Mucosa of stomach (tissue), 1 donor: Measurements from ENCODE around the gene KIAA1549.

ENCODE experiments used
- H3K27me3 ChIP-seq: one replicate; pipeline ENCODE4 v1.7.0; 2013; ENCODE audit warnings: mild to moderate bottlenecking, low read length; ENCODE audit not compliant: control insufficient read depth, insufficient read depth
- H3K36me3 ChIP-seq: one replicate; pipeline ENCODE4 v1.7.0; 2013; ENCODE audit warnings: low read length; ENCODE audit not compliant: control insufficient read depth, insufficient read depth
- H3K4me1 ChIP-seq: one replicate; pipeline ENCODE4 v1.7.0; 2013; ENCODE audit warnings: mild to moderate bottlenecking, low read length; ENCODE audit not compliant: control insufficient read depth, insufficient read depth
- H3K4me3 ChIP-seq: one replicate; pipeline ENCODE4 v1.7.0; 2013; ENCODE audit warnings: low read length
- H3K9ac ChIP-seq: one replicate; pipeline ENCODE4 v1.7.0; 2013; ENCODE audit warnings: mild to moderate bottlenecking, low read length, moderate library complexity
- H3K9me3 ChIP-seq: one replicate; pipeline ENCODE4 v1.7.0; 2013; ENCODE audit warnings: mild to moderate bottlenecking, low read length, moderate library complexity; ENCODE audit not compliant: control insufficient read depth
- donor health status: Pancreatic carcinoma.

KIAA1549 gene

GRCh38 chr7:138892812-138893211 is 88.4 kb downstream of the KIAA1549 start:
- Histone ChIP-seq H3K9me3 (no peaks in the 10 kb centered on the region), H3K4me1 (peaks cover 29% of the 10 kb centered on the region), H3K27me3 (no peaks in the 10 kb centered on the region), H3K4me3 (no peak overlapping the region), H3K9ac (no peak overlapping the region), H3K36me3 (no peaks in the 10 kb centered on the region)

DNA sequence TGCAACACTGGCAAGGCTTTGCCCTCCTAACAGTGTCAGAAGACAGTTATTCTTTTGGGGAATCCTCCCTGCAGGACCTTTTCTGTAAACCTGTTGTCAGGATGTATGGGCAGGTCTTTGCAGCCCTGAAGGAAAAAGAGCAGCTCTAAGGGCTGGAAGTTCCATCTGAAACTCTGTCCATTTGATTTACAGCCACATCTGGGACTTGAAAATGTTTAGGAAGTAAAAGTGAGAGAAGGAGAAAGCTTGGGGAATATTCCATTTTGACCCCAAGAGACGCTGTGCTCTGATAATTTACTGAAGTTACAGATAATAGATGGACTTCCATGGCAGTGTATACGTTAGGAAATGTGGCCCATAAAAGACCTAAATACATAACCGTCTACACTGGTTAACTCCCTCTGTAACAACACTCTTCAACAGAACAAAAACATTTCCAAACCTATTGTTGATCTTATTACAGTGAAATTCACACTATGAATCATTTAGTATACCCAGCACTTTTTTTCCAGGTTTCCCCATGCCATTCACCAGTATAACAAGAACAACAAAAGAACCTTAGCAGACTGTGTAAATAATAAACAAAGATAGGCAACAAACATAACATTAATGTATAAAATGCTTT is 89.1 kb downstream of the KIAA1549 start:
- Histone ChIP-seq H3K4me3 (no peak overlapping the region), H3K9me3 (no peaks in the 10 kb centered on the region), H3K4me1 (peaks cover 29% of the 10 kb centered on the region), H3K9ac (no peak overlapping the region), H3K36me3 (no peaks in the 10 kb centered on the region), H3K27me3 (no peaks in the 10 kb centered on the region)

DNA sequence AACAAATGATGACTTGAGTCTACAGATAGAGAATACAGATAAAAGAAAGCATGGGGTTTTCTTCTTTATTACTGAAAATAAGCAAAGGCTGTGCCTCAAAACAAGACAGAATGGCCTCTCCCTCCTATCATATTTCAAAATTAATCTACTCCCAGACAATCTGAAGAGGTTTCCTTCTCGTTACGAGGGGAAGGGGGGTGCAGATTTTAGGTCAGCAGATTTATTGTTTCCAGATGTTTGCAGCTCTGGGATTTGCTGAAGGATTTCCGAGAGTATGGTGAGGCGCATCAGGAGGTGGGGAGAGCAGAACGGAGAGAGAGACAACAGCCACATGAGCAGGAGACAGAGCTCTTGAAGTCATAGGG is 89.8 kb downstream of the KIAA1549 start:
- H3K9ac ChIP-seq: no peak overlapping the region
- H3K4me1 ChIP-seq: peaks cover 29% of the 10 kb centered on the region
- H3K9me3 ChIP-seq: no peaks in the 10 kb centered on the region
- no peaks in the 10 kb centered on the region for H3K27me3 ChIP-seq
- H3K36me3 ChIP-seq: no peaks in the 10 kb centered on the region
- no peak overlapping the region for H3K4me3 ChIP-seq

DNA sequence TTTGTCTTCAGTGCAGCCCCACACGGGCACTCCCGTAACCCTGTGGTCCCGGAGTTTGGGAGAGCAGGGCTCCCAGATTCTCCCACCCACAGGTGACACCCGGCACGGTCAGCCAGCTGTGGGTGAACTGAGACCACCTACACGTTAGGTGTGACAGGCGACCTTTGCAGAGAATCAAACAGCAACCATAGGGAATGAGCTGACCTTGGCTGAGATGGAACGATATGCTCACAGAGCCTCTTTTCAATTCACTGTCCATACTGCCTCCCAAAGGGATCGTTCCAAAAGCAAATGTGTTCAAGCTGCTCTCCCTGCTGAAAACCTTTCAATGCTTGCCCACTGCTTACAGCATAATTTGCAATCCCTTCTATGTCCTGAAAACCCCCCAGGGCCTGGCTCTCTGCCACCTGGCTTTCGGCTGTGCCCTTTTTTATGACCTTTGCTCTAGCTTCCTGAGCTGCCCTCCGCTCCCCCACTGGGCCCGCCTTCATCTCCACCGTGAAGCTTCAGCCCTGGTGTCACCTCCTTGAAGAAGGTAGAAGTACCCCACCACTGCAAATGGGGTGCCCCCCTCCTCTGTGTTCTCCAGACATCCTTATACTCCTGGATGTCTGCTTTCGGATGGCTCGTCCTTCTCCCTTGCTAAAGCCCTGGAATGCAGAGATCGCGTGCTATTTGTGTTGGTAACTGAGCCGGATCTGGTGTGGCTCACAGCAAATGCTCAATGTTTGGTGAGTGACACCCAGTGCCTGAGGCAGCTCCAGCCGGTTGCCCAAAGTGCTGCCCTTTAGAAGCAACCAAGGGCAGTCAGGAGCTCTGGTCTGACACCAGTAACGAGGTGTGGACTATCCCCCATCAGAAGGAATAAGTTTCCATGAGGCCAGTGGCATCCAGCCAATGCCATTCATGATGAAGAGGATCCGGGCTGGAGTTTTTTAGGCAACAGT is 90.4 kb downstream of the KIAA1549 start:
- Histone ChIP-seq H3K4me3 (no peak overlapping the region), H3K27me3 (no peaks in the 10 kb centered on the region), H3K4me1 (peaks cover 24% of the 10 kb centered on the region), H3K9me3 (no peaks in the 10 kb centered on the region), H3K9ac (no peak overlapping the region), H3K36me3 (no peaks in the 10 kb centered on the region)

DNA sequence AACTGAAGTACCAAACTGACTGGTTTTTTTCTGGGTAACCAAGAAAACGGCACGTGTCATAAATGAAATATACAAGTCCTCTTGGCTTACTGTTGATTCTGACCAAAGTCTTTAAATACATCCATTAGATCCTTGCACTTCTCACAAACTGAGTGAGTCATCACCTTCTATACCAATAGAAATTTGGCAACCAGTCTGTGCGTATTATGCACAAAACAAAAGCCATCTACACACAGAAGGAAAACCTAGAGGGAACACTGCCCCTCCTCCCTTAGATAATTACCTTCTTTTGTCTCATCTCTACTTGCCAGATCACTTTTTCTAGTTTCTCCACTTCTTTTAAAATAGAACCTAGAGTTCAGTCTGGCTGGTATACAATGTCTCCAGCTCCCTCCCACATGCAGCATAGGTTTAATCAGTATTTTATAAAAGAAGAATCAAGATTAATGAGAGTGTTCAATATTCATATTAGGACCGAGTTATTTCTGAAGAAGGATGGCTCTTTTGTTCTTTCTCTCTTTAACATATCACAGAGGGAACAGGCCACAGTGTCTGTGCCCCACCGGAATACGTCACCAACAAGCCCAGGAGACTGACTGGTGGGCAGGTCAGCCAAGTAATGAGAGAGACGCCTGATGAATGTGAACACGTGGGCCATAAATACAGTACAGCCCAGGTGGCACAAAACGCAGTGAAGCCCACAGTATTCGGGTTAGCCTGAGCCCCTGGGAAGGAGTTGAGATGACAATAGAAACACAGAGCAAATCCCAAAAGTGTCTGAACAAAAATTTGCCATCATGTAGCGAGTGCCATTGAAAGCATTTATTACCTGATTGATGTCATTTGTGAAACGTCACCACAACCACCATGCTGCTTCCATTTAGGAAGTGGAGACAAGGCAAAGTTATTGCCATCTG is 91.3 kb downstream of the KIAA1549 start:
- no peaks in the 10 kb centered on the region for H3K36me3 ChIP-seq
- no peak overlapping the region for H3K9ac ChIP-seq
- H3K4me3 ChIP-seq: no peak overlapping the region

DNA sequence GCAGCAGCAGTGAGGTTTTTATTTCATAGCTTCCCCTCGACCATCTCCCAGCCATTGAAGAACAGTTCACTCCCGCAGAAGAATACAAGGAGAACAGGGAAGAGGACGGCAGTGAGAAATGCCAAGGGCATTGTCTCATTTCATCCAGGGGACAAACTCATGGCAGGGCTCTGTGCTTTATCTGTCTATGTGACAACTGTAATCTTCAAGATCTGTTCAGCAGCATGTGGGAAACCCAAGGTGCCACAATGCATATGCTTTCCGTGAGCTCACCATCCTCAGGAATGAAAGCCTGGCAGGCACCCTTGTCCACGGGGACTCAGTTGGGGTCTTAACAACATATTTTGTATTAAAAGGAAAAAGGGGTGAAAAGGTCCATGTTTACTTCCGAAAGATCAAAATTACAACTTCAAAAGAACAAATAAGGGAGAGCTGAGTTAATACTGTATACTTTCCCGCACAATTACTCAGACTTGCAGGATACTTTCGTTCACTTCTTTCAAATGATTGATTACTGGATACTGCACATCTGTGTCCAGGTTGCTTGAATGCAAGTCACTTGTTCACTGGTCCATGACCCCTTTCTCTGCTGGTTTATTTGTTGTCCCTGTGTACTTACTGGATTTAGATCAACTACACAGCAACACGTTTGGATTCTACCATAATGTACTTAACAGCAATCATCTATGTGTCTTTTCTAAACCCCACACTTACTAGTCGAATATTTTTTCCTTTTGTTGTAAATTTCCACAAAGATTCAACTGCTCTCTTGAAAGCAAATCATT is 93.1 kb downstream of the KIAA1549 start:
- no peak overlapping the region for H3K9ac ChIP-seq
- H3K9me3 ChIP-seq: no peaks in the 10 kb centered on the region
- H3K27me3 ChIP-seq: no peaks in the 10 kb centered on the region
- H3K4me1 ChIP-seq: peaks cover 19% of the 10 kb centered on the region
- H3K36me3 ChIP-seq: no peaks in the 10 kb centered on the region
- no peak overlapping the region for H3K4me3 ChIP-seq

More for the DNA sequence above, 91.3 kb downstream of the KIAA1549 start:
- H3K27me3 ChIP-seq: no peaks in the 10 kb centered on the region
- H3K4me1 ChIP-seq: peaks cover 24% of the 10 kb centered on the region
- no peaks in the 10 kb centered on the region for H3K9me3 ChIP-seq

DNA sequence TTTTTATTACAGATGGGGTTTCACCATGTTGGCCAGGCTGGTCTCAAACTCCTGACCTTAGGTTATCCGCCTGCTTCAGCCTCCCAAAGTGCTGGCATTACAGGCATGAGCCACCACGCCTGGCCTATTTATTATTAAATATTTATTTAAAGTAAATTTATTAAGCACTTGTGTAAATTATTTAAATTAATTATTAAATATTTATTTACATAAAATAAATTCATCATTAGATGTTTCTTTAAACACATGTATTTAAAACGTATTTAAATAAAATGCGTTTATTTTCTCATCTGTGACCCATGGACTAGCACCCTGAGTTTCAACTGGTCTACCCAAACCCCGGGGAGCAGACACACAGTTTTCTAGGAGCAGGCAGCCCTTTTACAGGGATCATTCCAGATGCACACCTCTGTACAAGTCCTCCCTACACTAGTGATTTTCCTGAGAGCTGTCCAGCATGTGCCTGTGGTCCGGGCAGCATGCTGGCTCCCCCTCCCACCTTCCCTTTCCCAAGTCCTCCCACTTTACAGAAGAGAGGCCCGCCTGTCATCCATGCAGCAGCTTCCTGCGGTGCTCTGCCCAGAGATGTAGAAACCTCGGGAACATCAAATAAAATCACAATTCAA is 94.0 kb downstream of the KIAA1549 start:
- Histone ChIP-seq H3K36me3 (no peaks in the 10 kb centered on the region), H3K27me3 (no peaks in the 10 kb centered on the region), H3K9ac (no peak overlapping the region), H3K9me3 (no peaks in the 10 kb centered on the region), H3K4me3 (no peak overlapping the region), H3K4me1 (peaks cover 18% of the 10 kb centered on the region)

DNA sequence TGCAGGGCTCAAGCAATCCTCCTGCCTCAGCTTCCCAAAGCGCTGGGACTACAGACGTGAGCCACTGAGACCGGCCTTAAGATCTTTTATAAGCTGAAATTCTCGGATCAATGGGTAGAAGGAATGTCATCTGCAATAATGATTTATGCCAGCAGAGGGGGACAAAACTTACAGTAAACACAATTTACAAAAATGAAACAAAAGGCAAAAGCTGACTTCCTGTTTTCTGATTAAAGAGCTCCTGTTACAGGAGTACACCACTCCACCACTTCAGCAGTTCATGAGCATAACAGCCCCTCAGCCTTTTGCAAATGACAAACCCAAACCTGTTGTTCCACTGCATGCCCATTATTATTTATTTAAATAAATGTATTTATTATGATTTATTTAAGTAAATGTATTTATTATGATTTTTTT is 94.7 kb downstream of the KIAA1549 start:
- Histone ChIP-seq H3K36me3 (no peaks in the 10 kb centered on the region), H3K9ac (no peak overlapping the region), H3K4me1 (peaks cover 18% of the 10 kb centered on the region), H3K4me3 (no peak overlapping the region), H3K27me3 (no peaks in the 10 kb centered on the region), H3K9me3 (no peaks in the 10 kb centered on the region)

- no peaks in the 10 kb centered on the region for H3K9me3 ChIP-seq
- no peaks in the 10 kb centered on the region for H3K27me3 ChIP-seq
- H3K36me3 ChIP-seq: no peaks in the 10 kb centered on the region
- peaks cover 17% of the 10 kb centered on the region for H3K4me1 ChIP-seq
- no peak overlapping the region for H3K9ac ChIP-seq
- no peak overlapping the region for H3K4me3 ChIP-seq
These were observed 95.6 kb downstream of the KIAA1549 start for GRCh38 chr7:138885383-138886147.

DNA sequence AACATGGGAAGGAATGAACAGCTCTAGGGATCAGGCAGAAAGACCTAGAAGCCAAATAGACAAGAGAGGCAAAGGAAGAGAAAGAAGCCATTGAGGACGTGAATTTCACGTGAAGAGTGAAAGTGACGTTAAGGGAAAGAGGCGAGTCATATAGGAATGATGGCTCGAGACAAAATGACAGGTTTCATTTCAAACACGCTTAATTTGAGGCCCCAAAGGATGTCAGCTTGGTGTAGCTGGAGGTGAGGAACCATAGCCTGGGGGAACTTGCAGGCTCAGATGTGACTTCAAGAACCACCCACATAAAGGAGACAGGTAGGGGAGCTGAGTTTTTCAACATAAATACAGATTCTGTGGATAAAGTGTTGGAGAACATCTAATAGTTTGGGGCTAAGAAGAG is 98.9 kb downstream of the KIAA1549 start:
- no peaks in the 10 kb centered on the region for H3K36me3 ChIP-seq
- no peak overlapping the region for H3K4me3 ChIP-seq
- H3K27me3 ChIP-seq: no peaks in the 10 kb centered on the region
- no peaks in the 10 kb centered on the region for H3K9me3 ChIP-seq
- no peak overlapping the region for H3K9ac ChIP-seq
- peaks cover 7% of the 10 kb centered on the region for H3K4me1 ChIP-seq
